GM18505 (cell line): ENCODE measurements around the gene PRRC2C.

Experiments
- ATAC-seq: cut with Tn5 transposase; IDR thresholded peaks from one replicate; pipeline ENCODE4 v1.9.1; 2021; ENCODE audit not compliant: unreplicated experiment
- POLR2A ChIP-seq: IDR thresholded peaks from 4 replicates; pipeline ENCODE4 v1.6.1; 2011; ENCODE audit warnings: borderline replicate concordance; ENCODE audit not compliant: insufficient read depth, insufficient read length; ENCODE audit errors: extremely low read depth

Gene PRRC2C

GRCh38 chr1:171610385-171610784 lies 125.1 kb downstream of the PRRC2C start:
- no peak for TF ChIP-seq POLR2A
- ATAC-seq = peak; percentile 41

GRCh38 chr1:171611306-171611705 lies 126.0 kb downstream of the PRRC2C start:
- TF ChIP-seq POLR2A = no peak
- ATAC-seq = no peak

- no peak for ATAC-seq
- no peak for TF ChIP-seq POLR2A
These were observed 128.0 kb downstream of the PRRC2C start for GRCh38 chr1:171613282-171613681.

- ATAC-seq = peak; percentile 38
These were observed 130.0 kb downstream of the PRRC2C start for GRCh38 chr1:171615122-171615906.

GRCh38 chr1:171616586-171616985 lies 131.3 kb downstream of the PRRC2C start:
- no peak for ATAC-seq

GRCh38 chr1:171622152-171622462 lies 136.8 kb downstream of the PRRC2C start, which contains the start of gene MYOCOS:
Gene MYOCOS (plus strand): TSS chr1:171622243. CDS start chr1:171623884, 1,641 bp downstream.
- TF ChIP-seq POLR2A = no peak
- no peak for ATAC-seq

More at GRCh38 chr1:171616586-171616985, 131.3 kb downstream of the PRRC2C start:
- TF ChIP-seq POLR2A = no peak

- ATAC-seq = no peak
- TF ChIP-seq POLR2A = no peak
These were observed 138.5 kb downstream of the PRRC2C start for GRCh38 chr1:171623651-171624331.

- TF ChIP-seq POLR2A = no peak
- ATAC-seq = no peak
These were observed 139.9 kb downstream of the PRRC2C start for GRCh38 chr1:171625225-171625624.

- no peak for ATAC-seq
- TF ChIP-seq POLR2A = no peak
These were observed 141.7 kb downstream of the PRRC2C start for GRCh38 chr1:171627020-171627419.

GRCh38 chr1:171628225-171628624 lies 142.9 kb downstream of the PRRC2C start:
- ATAC-seq = no peak
- TF ChIP-seq POLR2A = no peak

- no peak for TF ChIP-seq POLR2A
- no peak for ATAC-seq
These were observed 150.3 kb downstream of the PRRC2C start for GRCh38 chr1:171635661-171636060.

GRCh38 chr1:171636141-171636540 lies 150.8 kb downstream of the PRRC2C start:
- ATAC-seq = no peak
- TF ChIP-seq POLR2A = no peak

- no peak for TF ChIP-seq POLR2A
- no peak for ATAC-seq
These were observed 152.7 kb downstream of the PRRC2C start for GRCh38 chr1:171637928-171638576.

- TF ChIP-seq POLR2A = no peak
- ATAC-seq = no peak
These were observed 154.9 kb downstream of the PRRC2C start for GRCh38 chr1:171640225-171640624.
